HG03060 (cell line): ENCODE measurements around the gene HMGCLL1.

Source experiments
- ATAC-seq: cut with Tn5 transposase; IDR thresholded peaks from one replicate; pipeline ENCODE4 v1.9.1; 2021; ENCODE audit warnings: low read depth, moderate number of reproducible peaks; ENCODE audit not compliant: unreplicated experiment

The HMGCLL1 gene

DNA sequence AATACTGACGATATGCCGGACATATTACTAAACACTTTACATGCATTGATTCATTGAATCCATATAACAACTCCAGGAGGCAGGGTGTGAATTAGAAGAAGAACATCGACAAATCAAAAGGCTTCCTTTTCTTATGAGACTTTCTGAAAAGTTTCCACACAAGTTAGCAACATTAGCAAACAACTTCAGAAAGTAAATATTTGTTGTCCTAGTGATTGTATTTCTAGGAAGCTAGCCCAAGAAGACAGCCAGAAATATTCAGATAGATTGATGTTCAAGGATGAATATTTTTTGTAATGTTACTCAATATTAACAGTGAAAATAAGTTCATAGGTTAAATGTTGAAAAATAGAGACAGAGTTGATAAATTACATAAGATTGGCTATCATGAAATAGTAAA, 131.1 kb downstream of the HMGCLL1 start:
- no peak for ATAC-seq

DNA sequence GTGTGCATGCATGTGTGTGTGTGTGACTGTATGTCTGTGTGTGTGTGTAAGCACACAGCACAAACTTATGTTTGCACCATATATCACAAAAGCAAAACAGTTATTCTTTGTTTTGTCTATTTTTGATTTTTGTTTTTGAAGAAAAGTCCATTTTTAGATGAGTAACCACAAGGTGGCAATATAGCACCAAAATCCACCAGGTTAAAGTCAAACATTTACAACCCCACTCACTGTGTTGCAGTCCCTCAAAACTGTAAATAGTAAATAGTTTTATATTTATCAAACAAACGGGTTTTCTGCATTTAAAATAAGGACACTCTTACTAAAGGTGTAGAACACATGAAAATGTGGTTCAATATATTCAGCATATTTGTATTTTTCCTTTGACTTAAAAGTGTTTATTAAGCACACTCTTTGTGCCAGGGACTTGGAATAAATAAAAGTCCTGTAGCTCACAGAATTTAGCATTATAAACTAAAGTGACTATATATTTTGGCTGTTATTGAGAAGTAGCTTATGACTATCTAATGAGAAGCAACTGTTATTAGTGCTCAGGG, 133.3 kb downstream of the HMGCLL1 start:
- no peak for ATAC-seq

DNA sequence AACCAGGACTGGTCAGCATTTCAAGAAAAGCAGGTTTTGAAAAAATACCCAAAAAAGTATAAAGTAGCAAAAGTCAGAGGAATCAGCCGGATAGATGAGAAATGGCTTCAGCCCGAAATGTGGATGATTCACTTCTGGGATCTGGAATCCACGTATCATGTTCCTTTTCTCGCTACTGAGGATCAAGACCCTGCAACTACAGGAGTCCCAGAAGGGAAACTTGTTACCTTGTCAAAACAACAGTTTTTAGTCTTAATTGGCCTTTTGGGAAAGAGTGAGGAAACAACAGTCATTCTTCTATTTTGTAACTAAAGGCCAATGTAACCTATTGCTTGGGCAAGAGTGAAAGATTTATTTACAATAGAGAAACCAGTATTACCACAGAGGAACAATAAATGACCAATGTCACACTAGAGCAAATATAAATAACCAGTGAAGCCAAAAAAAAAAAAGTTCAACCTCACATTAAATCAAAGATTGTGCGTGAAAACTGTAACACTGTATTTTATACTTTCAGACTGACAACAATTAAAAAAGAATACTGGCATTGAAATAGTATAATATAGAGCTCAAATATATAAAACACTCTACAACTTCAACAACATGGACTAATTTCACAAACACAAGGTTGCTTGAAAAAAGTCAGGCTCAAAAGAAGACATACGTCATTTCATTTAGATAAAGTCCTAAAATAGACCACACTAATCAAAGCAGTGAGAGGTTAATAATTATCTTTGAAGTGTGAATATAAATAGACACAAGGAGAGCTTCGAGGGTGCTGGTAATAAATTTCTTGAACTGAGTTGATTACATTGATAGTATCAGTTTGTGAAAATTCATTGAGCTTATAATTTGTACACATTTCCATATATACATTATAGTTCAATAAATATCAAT, 135.5 kb downstream of the HMGCLL1 start:
- ATAC-seq, result no peak

DNA sequence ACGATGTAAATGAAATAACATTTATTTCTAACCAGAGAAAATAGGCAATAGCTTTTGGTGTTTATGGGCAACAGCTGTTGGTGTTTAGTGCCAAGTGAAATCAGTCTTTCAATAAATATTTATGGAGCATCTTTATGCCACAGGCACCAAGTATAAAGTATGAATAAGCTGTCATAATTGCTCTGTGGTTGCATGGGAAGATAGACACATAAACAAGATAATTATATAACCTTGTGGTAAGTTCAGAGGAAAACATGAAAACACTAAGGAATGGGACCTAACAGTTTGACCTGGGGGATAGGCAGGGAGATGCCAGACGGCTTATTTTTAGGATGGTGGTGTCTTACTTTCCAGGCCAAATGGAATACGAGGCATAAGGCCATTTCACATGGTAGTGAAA, 140.8 kb downstream of the HMGCLL1 start:
- ATAC-seq, result no peak

DNA sequence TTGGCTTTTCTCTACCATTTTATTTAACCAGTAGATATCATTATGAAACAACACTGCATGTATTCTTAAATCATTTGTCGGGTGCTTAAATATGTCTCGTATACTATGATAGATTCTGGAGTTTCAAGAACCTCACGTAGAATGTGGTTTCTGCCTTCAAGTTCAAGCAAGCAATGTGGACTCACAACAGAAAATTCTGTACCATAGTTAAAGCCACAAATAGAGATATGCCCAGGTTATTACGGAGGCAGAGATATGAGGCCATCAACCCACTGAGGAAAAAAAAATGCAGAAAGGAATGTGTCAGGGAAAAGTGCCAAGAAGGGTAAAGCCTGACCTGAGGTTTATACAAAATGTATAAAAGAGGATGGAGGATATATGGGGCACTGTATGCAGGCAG, 141.9 kb downstream of the HMGCLL1 start:
- no peak for ATAC-seq

DNA sequence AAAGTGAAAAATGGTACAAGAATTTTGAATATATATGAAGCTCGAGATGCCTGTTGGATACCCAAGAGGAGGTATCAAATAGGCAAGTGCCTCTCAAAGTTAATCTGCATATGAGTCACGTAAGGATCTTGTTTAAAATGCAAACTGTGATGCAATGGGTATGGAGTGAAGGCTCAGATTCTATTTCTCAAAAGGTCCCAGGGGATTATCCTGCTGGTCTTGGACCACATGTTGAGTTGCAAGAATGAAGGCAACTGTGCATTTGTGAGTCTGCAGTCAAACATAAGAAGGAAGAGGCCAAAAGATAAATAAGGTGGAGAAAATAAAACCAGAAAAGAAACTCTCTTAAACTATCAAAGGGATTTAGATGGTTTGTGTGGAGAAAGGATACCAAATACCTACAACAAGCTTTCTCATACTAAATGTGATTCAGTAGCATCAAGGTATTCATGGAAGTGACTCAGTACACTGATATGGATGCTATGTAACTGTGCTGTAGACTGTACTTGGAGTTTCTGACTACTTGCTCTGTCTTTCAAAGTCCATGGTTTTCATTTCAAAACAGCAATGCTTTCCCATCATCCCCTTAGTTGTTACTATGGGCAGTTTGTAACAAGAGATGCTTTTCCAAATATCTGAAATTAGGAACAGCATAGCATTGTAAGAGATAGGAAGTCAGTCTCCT, 145.4 kb downstream of the HMGCLL1 start:
- ATAC-seq, result no peak

DNA sequence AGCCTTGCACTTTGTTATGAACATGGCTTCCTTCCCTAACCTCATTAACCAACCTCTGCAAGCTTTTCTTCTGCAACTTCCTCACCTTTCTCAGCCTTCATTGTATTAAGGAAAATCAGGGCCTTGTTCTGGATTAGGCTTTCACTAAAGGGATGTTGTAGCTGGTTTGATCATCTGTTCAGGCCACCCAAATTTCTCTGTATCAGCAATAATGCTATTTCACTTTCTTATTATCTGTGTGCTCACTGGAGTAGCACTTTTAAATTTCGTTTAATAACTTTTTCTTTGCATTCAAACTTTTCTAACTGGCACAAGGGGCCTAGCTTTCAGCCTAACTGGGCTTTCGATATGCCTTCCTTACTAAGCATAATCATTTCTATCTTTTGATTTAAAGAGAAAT, 155.1 kb downstream of the HMGCLL1 start:
- no peak for ATAC-seq

DNA sequence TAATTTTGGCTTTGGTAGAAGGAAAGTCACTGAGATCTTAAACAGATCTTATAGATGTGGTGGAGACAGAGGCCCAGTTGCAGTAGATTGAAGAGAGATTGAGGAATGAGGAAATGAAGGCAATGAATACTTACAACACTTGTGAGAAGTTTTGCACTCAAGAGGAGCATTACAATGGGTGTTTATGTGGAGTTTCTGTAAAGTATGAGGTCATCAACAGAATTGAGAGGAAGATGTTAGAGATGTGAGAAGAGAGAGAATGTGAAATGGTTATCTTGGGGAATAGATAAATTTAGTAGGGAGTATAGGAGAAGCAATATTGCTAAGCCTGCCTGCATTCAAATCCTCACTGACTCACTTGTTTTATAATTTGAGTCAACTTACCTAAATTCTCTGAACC, 168.3 kb downstream of the HMGCLL1 start:
- no peak for ATAC-seq

DNA sequence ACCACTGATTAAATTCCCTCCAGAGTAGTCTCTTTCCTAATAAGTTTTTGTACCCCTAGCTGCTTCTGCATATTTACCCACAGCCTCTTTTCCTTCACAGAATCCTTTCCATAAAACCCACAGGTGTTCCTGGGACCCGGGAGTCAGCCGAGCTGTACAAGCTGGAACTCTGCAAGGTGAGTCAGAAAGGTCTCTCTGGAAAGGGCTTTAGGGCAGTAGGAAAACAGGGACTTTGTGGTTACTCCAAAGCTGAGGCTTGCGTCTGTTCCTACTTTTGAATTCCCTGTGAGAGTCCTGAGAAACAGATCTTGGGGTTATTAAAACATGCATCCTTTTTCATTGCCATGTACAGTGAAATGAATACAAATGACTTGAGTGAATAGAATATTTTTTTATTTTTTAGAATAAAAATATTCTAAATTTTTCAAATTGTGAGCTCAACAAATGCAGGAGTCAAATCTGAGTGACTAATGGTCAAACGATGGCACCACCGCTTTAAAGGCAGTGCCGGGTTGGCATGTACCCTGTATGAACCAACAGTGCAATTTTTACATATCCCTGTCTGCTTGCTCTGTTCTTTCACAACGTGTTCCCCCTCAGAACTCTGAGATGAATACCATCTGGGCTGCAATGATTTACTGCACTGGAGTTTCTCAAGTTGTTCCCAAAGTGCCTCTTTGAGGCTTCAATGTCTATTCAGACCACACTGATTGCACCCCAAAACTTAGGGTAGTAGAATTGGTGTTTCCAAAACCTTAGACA, 173.3 kb downstream of the HMGCLL1 start:
- ATAC-seq, result no peak

DNA sequence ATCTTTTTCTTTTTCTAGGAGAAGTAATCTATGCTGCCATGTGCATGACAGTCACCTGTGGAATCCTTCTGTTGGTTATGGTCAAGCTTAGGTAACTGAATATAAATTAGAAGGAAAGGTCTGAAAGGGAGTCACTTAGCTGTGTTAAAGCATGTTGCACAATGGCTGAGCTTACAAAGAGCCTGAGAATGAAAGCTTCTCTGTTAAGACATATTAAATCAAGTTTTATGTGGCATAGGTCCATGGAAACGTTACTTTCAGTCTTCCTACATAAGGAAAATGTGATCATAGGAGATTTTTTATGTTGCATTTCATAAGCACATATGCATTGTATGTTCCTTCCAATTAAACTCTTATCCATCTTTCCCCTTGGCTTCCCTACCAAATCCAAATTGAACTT, 179.6 kb downstream of the HMGCLL1 start:
- no peak for ATAC-seq

DNA sequence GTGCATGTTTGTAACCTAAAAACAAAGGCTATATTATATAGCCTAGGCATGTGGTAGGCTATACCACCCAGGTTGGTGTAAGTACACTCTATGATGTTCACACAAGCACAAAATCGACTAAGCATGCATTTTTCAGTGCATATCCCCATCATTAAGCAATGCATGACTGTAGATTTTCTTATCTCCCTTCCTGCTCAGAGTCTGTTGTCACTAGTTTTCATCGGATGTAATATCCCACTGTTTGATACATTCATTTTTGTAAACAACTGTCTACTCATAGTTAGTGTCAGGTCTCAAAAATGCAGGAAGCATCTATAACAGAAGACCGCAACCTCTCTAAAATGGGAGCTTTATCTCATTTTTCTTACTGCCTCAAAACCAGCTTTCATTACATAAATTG, 181.0 kb downstream of the HMGCLL1 start:
- no peak for ATAC-seq

DNA sequence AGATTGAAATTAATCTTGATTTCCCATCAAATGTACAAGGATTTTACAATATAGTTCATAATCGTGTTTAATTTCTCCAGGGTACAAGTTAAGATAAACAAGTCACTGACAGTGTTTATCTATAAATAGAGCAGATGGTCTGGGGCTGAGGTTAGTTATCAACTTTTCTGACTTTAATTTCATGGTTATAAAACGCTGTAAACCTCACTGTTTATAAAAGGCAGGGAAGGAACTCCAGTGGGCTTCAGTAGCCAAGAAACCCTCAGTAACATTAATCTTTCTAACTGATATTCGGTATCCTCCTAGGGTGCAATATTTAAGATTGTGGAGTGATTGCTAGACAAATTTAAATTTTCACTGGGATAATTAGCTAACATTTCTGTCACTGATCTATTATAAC, 183.1 kb downstream of the HMGCLL1 start:
- no peak for ATAC-seq

DNA sequence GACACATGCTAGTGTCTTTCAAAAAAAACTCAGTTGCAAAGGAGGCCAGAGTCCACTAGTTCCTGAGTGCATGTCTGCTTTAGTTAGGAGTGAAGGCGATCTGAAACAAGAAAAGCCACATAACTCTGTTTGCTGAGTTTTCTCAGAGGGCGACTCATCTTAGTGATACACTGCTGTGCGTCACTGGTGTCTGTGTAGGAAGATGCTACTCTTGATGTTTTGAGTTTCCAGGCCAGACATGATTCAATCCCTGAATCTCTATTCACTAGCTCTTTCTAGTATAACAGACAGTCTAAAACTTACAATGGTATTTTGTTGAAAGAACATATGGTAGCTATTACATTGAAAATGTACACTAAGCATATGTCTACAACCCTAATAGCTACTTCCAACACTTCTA, 190.8 kb downstream of the HMGCLL1 start:
- ATAC-seq, result no peak
